Brain microvascular endothelial cell (primary cell): ENCODE measurements around the gene IRF9.

ENCODE experiments used
- DNase-seq: peaks from one replicate; pipeline ENCODE4 v3.0.0-alpha.2; 2020
- H3K27ac ChIP-seq: fragments of 250-450 bp; sonication (Bioruptor Pico); 2 replicates; pipeline ENCODE4 v1.5.1; 2020; ENCODE audit warnings: mild to moderate bottlenecking, moderate library complexity
- H3K27me3 ChIP-seq: fragments of 250-450 bp; sonication (Bioruptor Pico); replicated peaks from 2 replicates; pipeline ENCODE4 v1.5.1; 2020; ENCODE audit warnings: mild to moderate bottlenecking
- H3K36me3 ChIP-seq: fragments of 250-450 bp; sonication (Bioruptor Pico); replicated peaks from 2 replicates; pipeline ENCODE4 v1.5.1; 2020; ENCODE audit warnings: mild to moderate bottlenecking
- H3K4me3 ChIP-seq: 2 replicates; pipeline ENCODE4 v1.5.1; 2011; ENCODE audit warnings: low read depth, mild to moderate bottlenecking, control low read depth, low read length, moderate library complexity
- in situ Hi-C: cut with HindIII; loops from 2 replicates; pipeline ENCODE4 v1.10.0; 2017; ENCODE audit warnings: low sequenced_read_pairs, low pct_ligation_motif_present
- TF ChIP-seq, protein P1 (sequence below): IDR thresholded peaks from 2 replicates; pipeline ENCODE4 v1.5.1; 2011; ENCODE audit warnings: low read depth, mild to moderate bottlenecking, moderate library complexity, low read length, control low read depth, inconsistent platforms; ENCODE audit errors: missing control alignments

Gene IRF9

DNA sequence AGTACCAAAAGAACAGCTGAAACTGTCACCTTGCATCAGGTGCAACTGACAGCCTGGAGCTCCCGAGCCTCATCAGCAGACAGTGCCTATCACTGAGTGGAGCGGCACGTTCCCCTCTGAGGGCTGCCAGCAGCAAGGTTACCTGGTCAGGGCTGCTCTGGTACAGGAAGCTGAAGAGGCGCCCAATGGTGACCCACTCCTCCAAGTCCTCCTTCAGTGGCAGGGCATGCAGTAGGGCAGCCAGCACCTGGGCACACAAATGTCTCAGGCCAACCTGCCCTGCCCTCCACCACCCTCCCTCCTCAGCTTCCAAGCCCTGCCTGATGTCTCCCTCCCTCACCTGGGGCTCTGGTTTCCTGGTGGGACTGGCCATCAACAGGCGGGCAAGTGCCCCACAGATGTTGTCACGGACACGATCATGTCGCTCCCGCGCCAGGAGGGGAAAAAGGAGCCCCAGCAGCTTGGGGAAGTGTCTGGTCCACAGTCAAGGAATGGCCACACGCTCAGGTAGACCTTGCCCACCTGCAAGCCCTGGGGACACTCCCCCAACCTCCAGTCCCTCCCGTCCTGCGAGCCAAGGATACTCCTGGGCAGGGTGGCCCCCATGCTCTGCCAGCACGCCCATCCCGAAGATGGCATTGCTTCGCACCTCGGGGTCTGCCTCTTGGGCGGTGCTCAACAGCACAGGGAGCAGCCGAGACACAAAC, 20.5 kb downstream of the IRF9 start:
- no peak overlapping the region for H3K4me3 ChIP-seq
- TF ChIP-seq, protein P1, sequence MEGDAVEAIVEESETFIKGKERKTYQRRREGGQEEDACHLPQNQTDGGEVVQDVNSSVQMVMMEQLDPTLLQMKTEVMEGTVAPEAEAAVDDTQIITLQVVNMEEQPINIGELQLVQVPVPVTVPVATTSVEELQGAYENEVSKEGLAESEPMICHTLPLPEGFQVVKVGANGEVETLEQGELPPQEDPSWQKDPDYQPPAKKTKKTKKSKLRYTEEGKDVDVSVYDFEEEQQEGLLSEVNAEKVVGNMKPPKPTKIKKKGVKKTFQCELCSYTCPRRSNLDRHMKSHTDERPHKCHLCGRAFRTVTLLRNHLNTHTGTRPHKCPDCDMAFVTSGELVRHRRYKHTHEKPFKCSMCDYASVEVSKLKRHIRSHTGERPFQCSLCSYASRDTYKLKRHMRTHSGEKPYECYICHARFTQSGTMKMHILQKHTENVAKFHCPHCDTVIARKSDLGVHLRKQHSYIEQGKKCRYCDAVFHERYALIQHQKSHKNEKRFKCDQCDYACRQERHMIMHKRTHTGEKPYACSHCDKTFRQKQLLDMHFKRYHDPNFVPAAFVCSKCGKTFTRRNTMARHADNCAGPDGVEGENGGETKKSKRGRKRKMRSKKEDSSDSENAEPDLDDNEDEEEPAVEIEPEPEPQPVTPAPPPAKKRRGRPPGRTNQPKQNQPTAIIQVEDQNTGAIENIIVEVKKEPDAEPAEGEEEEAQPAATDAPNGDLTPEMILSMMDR, result no peak
- H3K27me3 ChIP-seq, result no peaks in the 10 kb centered on the region
- no peak for DNase-seq
- H3K36me3 ChIP-seq, result peaks cover 81% of the 10 kb centered on the region
- H3K27ac ChIP-seq, result no peak overlapping the region
- in situ Hi-C loops, result no loop called here

GRCh38 chr14:24182110-24182882, 21.2 kb downstream of the IRF9 start:
- peaks cover 82% of the 10 kb centered on the region for H3K36me3 ChIP-seq
- no peak overlapping the region for H3K4me3 ChIP-seq
- in situ Hi-C loops, result no loop called here
- no peak for DNase-seq
- TF ChIP-seq, protein P1, result no peak
- H3K27ac ChIP-seq, result no peak overlapping the region
- H3K27me3 ChIP-seq, result no peaks in the 10 kb centered on the region

DNA sequence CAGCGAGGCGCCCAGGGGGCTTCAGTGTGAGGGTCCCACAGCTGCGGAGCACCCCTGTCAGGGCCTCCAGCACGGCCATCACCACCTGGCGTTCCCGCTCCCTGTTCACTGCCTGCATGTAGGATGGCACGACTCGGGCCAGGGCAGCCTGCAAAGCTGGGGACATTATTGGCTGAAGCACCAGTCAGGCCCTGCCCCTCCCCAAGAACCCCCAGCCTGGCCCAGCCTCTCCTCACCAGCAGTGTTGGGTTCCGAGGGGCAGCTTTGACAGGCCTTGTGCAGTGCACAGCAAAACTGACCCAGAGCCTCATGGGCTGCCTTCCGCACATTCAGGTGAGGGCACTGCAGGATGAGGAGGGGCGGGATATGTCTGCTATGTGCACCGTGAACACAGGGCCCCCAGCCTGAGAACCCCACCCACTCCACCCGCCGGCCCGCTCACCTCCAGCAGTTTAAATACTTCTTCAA, 22.0 kb downstream of the IRF9 start:
- TF ChIP-seq, protein P1, result no peak
- Histone ChIP-seq H3K36me3 (peaks cover 80% of the 10 kb centered on the region), H3K27me3 (no peaks in the 10 kb centered on the region), H3K27ac (no peak overlapping the region), H3K4me3 (no peak overlapping the region)
- DNase-seq, result no peak
- in situ Hi-C loops, result no loop called here

- H3K27me3 ChIP-seq, result no peaks in the 10 kb centered on the region
- H3K36me3 ChIP-seq, result peaks cover 69% of the 10 kb centered on the region
- in situ Hi-C loops, result no loop called here
- no peak overlapping the region for H3K4me3 ChIP-seq
- no peak overlapping the region for H3K27ac ChIP-seq
- DNase-seq, result no peak
- TF ChIP-seq, protein P1, result no peak
These were observed 23.3 kb downstream of the IRF9 start for GRCh38 chr14:24184104-24184970.

DNA sequence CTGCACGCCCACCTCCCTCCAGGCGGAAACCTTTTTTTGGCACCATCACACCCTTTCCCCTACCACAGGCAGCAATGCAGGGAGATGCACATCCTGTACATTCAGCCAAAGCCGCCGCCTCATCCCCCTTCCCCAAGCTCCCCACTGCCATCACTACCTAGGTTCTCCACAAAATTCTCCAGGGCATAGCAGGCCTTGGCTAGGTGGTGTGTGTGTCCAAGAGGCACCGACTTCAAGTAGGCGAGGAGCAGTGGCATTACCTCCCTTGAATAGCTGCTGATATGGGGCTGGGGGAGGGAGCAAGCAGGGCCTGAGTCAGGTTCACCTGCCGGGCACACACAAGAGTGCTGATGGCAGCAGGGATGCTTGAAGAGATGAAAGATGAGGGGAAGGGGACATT, 24.0 kb downstream of the IRF9 start:
- no peak for DNase-seq
- H3K27ac ChIP-seq, result no peak overlapping the region
- no peaks in the 10 kb centered on the region for H3K27me3 ChIP-seq
- TF ChIP-seq, protein P1, result no peak
- H3K4me3 ChIP-seq, result no peak overlapping the region
- in situ Hi-C loops, result no loop called here
- peaks cover 62% of the 10 kb centered on the region for H3K36me3 ChIP-seq
